Right hindlimb (tissue), 1 donor: ENCODE measurements around the gene SLC25A18.
A peak's percentile ranks its signal among the peaks of the same experiment; 100 is the strongest.

Experiments used
- DNase-seq: peaks from one replicate; pipeline ENCODE4 v3.0.0-alpha.2; 2018

The SLC25A18 gene

GRCh38 chr22:17570851-17571631, 7.7 kb downstream of the SLC25A18 start:
- DNase-seq: peak; percentile 81

GRCh38 chr22:17575151-17575550, 11.9 kb downstream of the SLC25A18 start:
- no peak for DNase-seq

GRCh38 chr22:17575681-17576080, 12.4 kb downstream of the SLC25A18 start:
- DNase-seq: no peak

GRCh38 chr22:17576470-17576869, 13.2 kb downstream of the SLC25A18 start:
- DNase-seq: no peak

GRCh38 chr22:17578136-17578754, 14.9 kb downstream of the SLC25A18 start:
- DNase-seq: peak; percentile 65

- no peak for DNase-seq
These were observed 16.3 kb downstream of the SLC25A18 start for GRCh38 chr22:17579535-17579981.

GRCh38 chr22:17580441-17581031, 17.2 kb downstream of the SLC25A18 start:
- no peak for DNase-seq

GRCh38 chr22:17581056-17581455, 17.8 kb downstream of the SLC25A18 start:
- DNase-seq: no peak

- no peak for DNase-seq
These were observed 18.3 kb downstream of the SLC25A18 start for GRCh38 chr22:17581631-17582030.

- DNase-seq: no peak
These were observed 19.9 kb downstream of the SLC25A18 start for GRCh38 chr22:17583151-17583550.

GRCh38 chr22:17586831-17587440, 23.6 kb downstream of the SLC25A18 start:
- DNase-seq: no peak

GRCh38 chr22:17587629-17588028, 24.3 kb downstream of the SLC25A18 start:
- no peak for DNase-seq

GRCh38 chr22:17588606-17589005, 25.3 kb downstream of the SLC25A18 start:
- DNase-seq: no peak

GRCh38 chr22:17589810-17590375, 26.6 kb downstream of the SLC25A18 start:
- no peak for DNase-seq

- no peak for DNase-seq
These were observed 27.3 kb downstream of the SLC25A18 start for GRCh38 chr22:17590586-17590985.

GRCh38 chr22:17592201-17592600, 28.9 kb downstream of the SLC25A18 start:
- no peak for DNase-seq

GRCh38 chr22:17596226-17596625, 32.9 kb downstream of the SLC25A18 start:
- no peak for DNase-seq

GRCh38 chr22:17597217-17597616, 33.9 kb downstream of the SLC25A18 start:
- no peak for DNase-seq

GRCh38 chr22:17598318-17598717, 35.0 kb downstream of the SLC25A18 start:
- DNase-seq: no peak

GRCh38 chr22:17601031-17601430, 37.7 kb downstream of the SLC25A18 start:
- no peak for DNase-seq

GRCh38 chr22:17603668-17604067, 40.4 kb downstream of the SLC25A18 start:
- DNase-seq: no peak

GRCh38 chr22:17606496-17606895, 43.2 kb downstream of the SLC25A18 start:
- DNase-seq: no peak

GRCh38 chr22:17607891-17608521, 44.7 kb downstream of the SLC25A18 start:
- DNase-seq: no peak
